K562 (cell line): ENCODE measurements around the gene CFP. TPM values are rescaled to one million over a fixed set of nuclear protein-coding genes. Genes with fewer than 3 reads are reported as not detected.

Experiments used
- FOS ChIP-seq: IDR thresholded peaks from 3 replicates; pipeline ENCODE4 v1.6.1; 2011; ENCODE audit not compliant: insufficient read length; ENCODE audit errors: extremely low read depth
- JUN ChIP-seq, 2 experiments: sonication (generic) in 1 of 2; formaldehyde crosslinking in 1 of 2; IDR thresholded peaks; 2 replicates each; pipeline versions ENCODE4 v1.6.1 to v1.8.0; 2012 to 2022; ENCODE audit warnings: borderline replicate concordance in 2 of 2, mild to moderate bottlenecking in 2 of 2, improper control_type of control experiment in 1 of 2, low read depth in 1 of 2, low read length in 1 of 2, missing genetic modification reagents in 1 of 2
- NONO ChIP-seq, 2 experiments: fragments of 200-400 bp in 1 of 2; fragments of 450-650 bp in 1 of 2; formaldehyde crosslinking in 1 of 2; IDR thresholded peaks; 2 replicates each; pipeline ENCODE4 v1.6.1; 2017; ENCODE audit warnings: low read depth in 2 of 2, mild to moderate bottlenecking in 2 of 2, moderate library complexity in 2 of 2, low read length in 1 of 2
- PHF8 ChIP-seq: fragments of 200-600 bp; sonication (generic); IDR thresholded peaks from 2 replicates; pipeline ENCODE4 v1.6.1; 2012; ENCODE audit warnings: mixed run types, mild to moderate bottlenecking, inconsistent platforms, low read length, moderate library complexity, borderline replicate concordance
- POLR2G ChIP-seq: fragments of 200-400 bp; formaldehyde crosslinking; IDR thresholded peaks from 2 replicates; pipeline ENCODE4 v1.6.1; 2017; ENCODE audit warnings: low read depth, mild to moderate bottlenecking, antibody characterized with exemption, low read length, moderate library complexity
- RBM15 ChIP-seq: fragments of 200-400 bp; formaldehyde crosslinking; IDR thresholded peaks from 2 replicates; pipeline ENCODE4 v1.6.1; 2018; ENCODE audit warnings: mild to moderate bottlenecking, low read length, moderate library complexity; ENCODE audit not compliant: insufficient read depth
- TRIM28 ChIP-seq: fragments of 450-650 bp; IDR thresholded peaks from 2 replicates; pipeline ENCODE4 v1.6.1; 2017
- ZBTB1 ChIP-seq: sonication (generic); formaldehyde crosslinking; IDR thresholded peaks from 2 replicates; pipeline ENCODE4 v1.8.1; 2023; ENCODE audit warnings: missing genetic modification reagents, low read depth, mild to moderate bottlenecking, borderline replicate concordance
- ZEB2 ChIP-seq: fragments of 450-650 bp; IDR thresholded peaks from 2 replicates; pipeline ENCODE4 v1.6.1; 2016
- ZNF140 ChIP-seq: fragments of 250-450 bp; sonication (Bioruptor Pico); IDR thresholded peaks from 2 replicates; pipeline ENCODE4 v1.8.0; 2021; ENCODE audit warnings: moderate library complexity, mild to moderate bottlenecking, inconsistent platforms
- ZNF644 ChIP-seq: fragments of 200-800 bp; sonication (Bioruptor generic); IDR thresholded peaks from 2 replicates; pipeline ENCODE4 v1.6.1; 2016; ENCODE audit warnings: low read depth, missing genetic modification characterization, missing compliant biosample characterization
- polyA plus RNA-seq, 8 experiments: library from polyadenylated mRNA; depleted of rRNA in 4 of 8; stranded (reverse) in 5 of 8; unstranded in 3 of 8; fragments of >200 nt; fragmentation: Nextera tagmentation in 2 of 8; fragmentation: Illumina TruSeq in 1 of 8; extraction: Ambion mirVana in 2 of 8; extraction: Trizol in 1 of 8; gene quantifications; 2 replicates each; pipeline versions ENCODE4 v1.2.1 to v1.2.3, GENCODE V29; 2011 to 2014; ENCODE audit warnings: inconsistent platforms in 1 of 8, missing spikeins in 1 of 8
- total RNA-seq, 7 experiments: library from RNA; depleted of rRNA in 6 of 7; stranded (reverse); fragments of >200 nt in 6 of 7; fragmentation: Illumina TruSeq in 2 of 7; extraction: Trizol in 2 of 7; gene quantifications; 2 replicates each; pipeline versions ENCODE4 v1.2.1 to v1.2.3, GENCODE V29; 2011 to 2021; ENCODE audit warnings: low replicate concordance in 1 of 7
- TF ChIP-seq, protein P1 (sequence below): sonication (generic); formaldehyde crosslinking; IDR thresholded peaks from 2 replicates; pipeline ENCODE4 v1.8.1; 2023; ENCODE audit warnings: mild to moderate bottlenecking, missing genetic modification reagents, moderate library complexity
- TF ChIP-seq, protein P2 (sequence below): fragments of 450-650 bp; IDR thresholded peaks from one replicate; pipeline ENCODE4 v1.6.1; 2018; ENCODE audit warnings: mild to moderate bottlenecking, moderate library complexity; ENCODE audit not compliant: partially characterized antibody
- TF ChIP-seq, protein P3 (sequence below): sonication (generic); formaldehyde crosslinking; IDR thresholded peaks from 2 replicates; pipeline ENCODE4 v1.8.0; 2022; ENCODE audit warnings: mild to moderate bottlenecking, missing genetic modification reagents
- TF ChIP-seq, protein P4 (sequence below), 2 experiments: fragments of 250-450 bp in 1 of 2; fragments of 450-650 bp in 1 of 2; sonication (Bioruptor Pico) in 1 of 2; IDR thresholded peaks; 2 replicates each; pipeline versions ENCODE4 v1.6.1 to v1.8.0; 2016 to 2021; ENCODE audit warnings: mild to moderate bottlenecking in 2 of 2, moderate library complexity in 2 of 2, missing compliant biosample characterization in 1 of 2, missing genetic modification characterization in 1 of 2
- TF ChIP-seq, protein P5 (sequence below): sonication (generic); formaldehyde crosslinking; IDR thresholded peaks from 2 replicates; pipeline ENCODE4 v1.8.0; 2022; ENCODE audit warnings: mild to moderate bottlenecking, missing genetic modification reagents

Gene CFP
- total and polyA plus RNA-seq, 9 of the 15 experiments (the other 6 are each of a cell fraction or from before 2014, with no cell fraction given): 0.18 to 2.0 (median 0.55) TPM

DNA sequence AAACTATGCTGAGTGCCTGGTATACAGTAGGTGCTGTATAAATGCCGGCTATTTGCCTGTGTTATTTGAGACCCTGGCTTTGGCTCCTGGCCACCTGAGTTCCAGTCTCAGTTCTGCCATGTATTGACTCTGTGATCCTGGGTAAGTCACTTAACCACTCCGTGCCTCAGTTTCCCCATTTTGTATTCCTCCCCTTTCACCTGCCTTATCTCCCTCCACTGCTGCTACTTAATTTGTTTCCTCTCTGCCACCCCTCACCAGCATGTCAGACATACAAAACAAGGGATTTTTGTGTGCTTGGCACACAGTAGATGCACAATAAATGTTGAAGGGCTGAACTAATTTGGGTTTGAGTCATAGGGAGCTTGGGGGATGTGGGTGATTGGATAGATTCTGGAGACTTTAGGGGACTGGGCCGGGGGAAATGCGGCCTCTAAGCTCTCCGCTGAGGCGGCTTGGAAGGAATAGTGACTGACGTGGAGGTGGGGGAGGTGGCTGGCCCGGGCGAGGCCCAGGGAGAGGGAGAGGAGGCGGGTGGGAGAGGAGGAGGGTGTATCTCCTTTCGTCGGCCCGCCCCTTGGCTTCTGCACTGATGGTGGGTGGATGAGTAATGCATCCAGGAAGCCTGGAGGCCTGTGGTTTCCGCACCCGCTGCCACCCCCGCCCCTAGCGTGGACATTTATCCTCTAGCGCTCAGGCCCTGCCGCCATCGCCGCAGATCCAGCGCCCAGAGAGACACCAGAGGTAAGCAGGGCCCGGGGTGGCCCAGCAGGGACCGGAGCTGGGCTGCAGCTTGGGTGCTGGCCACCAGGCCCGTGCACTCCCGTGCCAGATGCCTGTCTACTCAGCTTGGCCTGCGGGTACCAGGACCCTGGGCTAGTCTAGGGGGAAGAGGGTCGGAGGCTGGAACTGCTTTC is 47.7 kb downstream of the CFP start, which contains the start of gene TIMP1 (continued):
- TF ChIP-seq RBM15 (no peak), TRIM28 (no peak; the same call in 1 of the 2 replicates), PHF8 (peak; percentile 71; the same call in 1 of the 2 replicates), NONO (IDR thresholded peaks at IDR 0.05; ENCODE audit: low read depth in 2 of 2, low read length in 1 of 2) (0 out of 4 replicates have a peak, but pooled peaks of 1 of the 2 experiments have one; percentile 25), JUN (IDR thresholded peaks at IDR 0.05; ENCODE audit: borderline replicate concordance, low read depth, low read length) (peak; percentile 62), JUN (CRISPR knock-in tag; IDR thresholded peaks at IDR 0.05; ENCODE audit: borderline replicate concordance) (0 out of 2 replicates have a peak, but pooled peaks have one; percentile 32), ZNF644 (tag) (no peak), POLR2G (peak; percentile 96), ZNF140 (no peak), FOS (no peak), ZEB2 (no peak), ZBTB1 (CRISPR knock-in tag) (no peak)
- TF ChIP-seq, protein P1, sequence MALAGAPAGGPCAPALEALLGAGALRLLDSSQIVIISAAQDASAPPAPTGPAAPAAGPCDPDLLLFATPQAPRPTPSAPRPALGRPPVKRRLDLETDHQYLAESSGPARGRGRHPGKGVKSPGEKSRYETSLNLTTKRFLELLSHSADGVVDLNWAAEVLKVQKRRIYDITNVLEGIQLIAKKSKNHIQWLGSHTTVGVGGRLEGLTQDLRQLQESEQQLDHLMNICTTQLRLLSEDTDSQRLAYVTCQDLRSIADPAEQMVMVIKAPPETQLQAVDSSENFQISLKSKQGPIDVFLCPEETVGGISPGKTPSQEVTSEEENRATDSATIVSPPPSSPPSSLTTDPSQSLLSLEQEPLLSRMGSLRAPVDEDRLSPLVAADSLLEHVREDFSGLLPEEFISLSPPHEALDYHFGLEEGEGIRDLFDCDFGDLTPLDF: no peak
- TF ChIP-seq, protein P2, sequence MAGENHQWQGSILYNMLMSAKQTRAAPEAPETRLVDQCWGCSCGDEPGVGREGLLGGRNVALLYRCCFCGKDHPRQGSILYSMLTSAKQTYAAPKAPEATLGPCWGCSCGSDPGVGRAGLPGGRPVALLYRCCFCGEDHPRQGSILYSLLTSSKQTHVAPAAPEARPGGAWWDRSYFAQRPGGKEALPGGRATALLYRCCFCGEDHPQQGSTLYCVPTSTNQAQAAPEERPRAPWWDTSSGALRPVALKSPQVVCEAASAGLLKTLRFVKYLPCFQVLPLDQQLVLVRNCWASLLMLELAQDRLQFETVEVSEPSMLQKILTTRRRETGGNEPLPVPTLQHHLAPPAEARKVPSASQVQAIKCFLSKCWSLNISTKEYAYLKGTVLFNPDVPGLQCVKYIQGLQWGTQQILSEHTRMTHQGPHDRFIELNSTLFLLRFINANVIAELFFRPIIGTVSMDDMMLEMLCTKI: no peak
- TF ChIP-seq, protein P3, sequence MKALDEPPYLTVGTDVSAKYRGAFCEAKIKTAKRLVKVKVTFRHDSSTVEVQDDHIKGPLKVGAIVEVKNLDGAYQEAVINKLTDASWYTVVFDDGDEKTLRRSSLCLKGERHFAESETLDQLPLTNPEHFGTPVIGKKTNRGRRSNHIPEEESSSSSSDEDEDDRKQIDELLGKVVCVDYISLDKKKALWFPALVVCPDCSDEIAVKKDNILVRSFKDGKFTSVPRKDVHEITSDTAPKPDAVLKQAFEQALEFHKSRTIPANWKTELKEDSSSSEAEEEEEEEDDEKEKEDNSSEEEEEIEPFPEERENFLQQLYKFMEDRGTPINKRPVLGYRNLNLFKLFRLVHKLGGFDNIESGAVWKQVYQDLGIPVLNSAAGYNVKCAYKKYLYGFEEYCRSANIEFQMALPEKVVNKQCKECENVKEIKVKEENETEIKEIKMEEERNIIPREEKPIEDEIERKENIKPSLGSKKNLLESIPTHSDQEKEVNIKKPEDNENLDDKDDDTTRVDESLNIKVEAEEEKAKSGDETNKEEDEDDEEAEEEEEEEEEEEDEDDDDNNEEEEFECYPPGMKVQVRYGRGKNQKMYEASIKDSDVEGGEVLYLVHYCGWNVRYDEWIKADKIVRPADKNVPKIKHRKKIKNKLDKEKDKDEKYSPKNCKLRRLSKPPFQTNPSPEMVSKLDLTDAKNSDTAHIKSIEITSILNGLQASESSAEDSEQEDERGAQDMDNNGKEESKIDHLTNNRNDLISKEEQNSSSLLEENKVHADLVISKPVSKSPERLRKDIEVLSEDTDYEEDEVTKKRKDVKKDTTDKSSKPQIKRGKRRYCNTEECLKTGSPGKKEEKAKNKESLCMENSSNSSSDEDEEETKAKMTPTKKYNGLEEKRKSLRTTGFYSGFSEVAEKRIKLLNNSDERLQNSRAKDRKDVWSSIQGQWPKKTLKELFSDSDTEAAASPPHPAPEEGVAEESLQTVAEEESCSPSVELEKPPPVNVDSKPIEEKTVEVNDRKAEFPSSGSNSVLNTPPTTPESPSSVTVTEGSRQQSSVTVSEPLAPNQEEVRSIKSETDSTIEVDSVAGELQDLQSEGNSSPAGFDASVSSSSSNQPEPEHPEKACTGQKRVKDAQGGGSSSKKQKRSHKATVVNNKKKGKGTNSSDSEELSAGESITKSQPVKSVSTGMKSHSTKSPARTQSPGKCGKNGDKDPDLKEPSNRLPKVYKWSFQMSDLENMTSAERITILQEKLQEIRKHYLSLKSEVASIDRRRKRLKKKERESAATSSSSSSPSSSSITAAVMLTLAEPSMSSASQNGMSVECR: peak; percentile 65; the same call in 1 of the 2 replicates
- TF ChIP-seq, protein P4, sequence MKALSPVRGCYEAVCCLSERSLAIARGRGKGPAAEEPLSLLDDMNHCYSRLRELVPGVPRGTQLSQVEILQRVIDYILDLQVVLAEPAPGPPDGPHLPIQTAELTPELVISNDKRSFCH (CRISPR knock-in tag; IDR thresholded peaks at IDR 0.05): no peak
- TF ChIP-seq, protein P4 (tag; IDR thresholded peaks at IDR 0.05): 0 out of 2 replicates have a peak, but pooled peaks have one; percentile 30
- TF ChIP-seq, protein P5, sequence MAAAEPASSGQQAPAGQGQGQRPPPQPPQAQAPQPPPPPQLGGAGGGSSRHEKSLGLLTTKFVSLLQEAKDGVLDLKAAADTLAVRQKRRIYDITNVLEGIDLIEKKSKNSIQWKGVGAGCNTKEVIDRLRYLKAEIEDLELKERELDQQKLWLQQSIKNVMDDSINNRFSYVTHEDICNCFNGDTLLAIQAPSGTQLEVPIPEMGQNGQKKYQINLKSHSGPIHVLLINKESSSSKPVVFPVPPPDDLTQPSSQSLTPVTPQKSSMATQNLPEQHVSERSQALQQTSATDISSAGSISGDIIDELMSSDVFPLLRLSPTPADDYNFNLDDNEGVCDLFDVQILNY (CRISPR knock-in tag): no peak
